A549 (cell line): ENCODE results near the gene WDR35. TPM values are rescaled to one million over a fixed set of nuclear protein-coding genes. Genes with fewer than 3 reads are reported as not detected.

Source experiments
- ATAC-seq, 2 experiments: fragments of 200-7000 bp in 1 of 2; fragments of >200 bp in 1 of 2; cut with Nextera tagmentation in 1 of 2; cut with Tn5 transposase in 1 of 2; 3 replicates each; pipeline versions ENCODE4 v1.8.0 to v1.9.1; 2018 to 2020; ENCODE audit warnings: mild to moderate bottlenecking in 1 of 2, moderate library complexity in 1 of 2
- CTCF ChIA-PET: fragments of 300-600 bp; sonication (Branson Sonifier 250); formaldehyde crosslinking; extraction: SDS; loops from one replicate; lab custom pipeline; 2021; ENCODE audit warnings: antibody characterized with exemption, inconsistent platforms; lab: Yijun Ruan, JAX
- POLR2A ChIA-PET: fragments of 350-600 bp; formaldehyde crosslinking; extraction: SDS; loops from one replicate; lab custom pipeline; 2021; ENCODE audit warnings: antibody characterized with exemption, inconsistent platforms; lab: Yijun Ruan, JAX
- DNase-seq, 2 experiments: peaks; one replicate each; pipeline versions ENCODE4 v3.0.0 to v3.0.0-alpha.2; 2011 to 2016; ENCODE audit warnings: low read depth in 1 of 2, low spot score in 1 of 2
- FAIRE-seq: peaks from 2 replicates; lab custom pipeline; 2011; peaks lifted over from hg19 to GRCh38; lab: Jason Lieb, UNC
- H3K27ac ChIP-seq, 2 experiments: fragments of >200 bp; sonication (Bioruptor Twin); formaldehyde crosslinking; 3 replicates each; pipeline ENCODE4 v1.5.1; 2016 to 2017
- H3K4me1 ChIP-seq: fragments of >200 bp; sonication (Bioruptor Twin); formaldehyde crosslinking; 3 replicates; pipeline ENCODE4 v1.6.1; 2016
- H3K4me2 ChIP-seq: fragments of >200 bp; sonication (Bioruptor Twin); formaldehyde crosslinking; 3 replicates; pipeline ENCODE4 v1.6.1; 2016
- H3K4me3 ChIP-seq: fragments of >200 bp; sonication (Bioruptor Twin); formaldehyde crosslinking; 3 replicates; pipeline ENCODE4 v1.5.1; 2016
- H3K9me3 ChIP-seq: fragments of >200 bp; sonication (Bioruptor Twin); formaldehyde crosslinking; 3 replicates; pipeline ENCODE4 v1.6.1; 2016
- CEBPB ChIP-seq, 2 experiments: fragments of >200 bp in 1 of 2; sonication (Bioruptor Twin) in 1 of 2; formaldehyde crosslinking in 1 of 2; IDR thresholded peaks; 2 replicates each; pipeline ENCODE4 v1.6.1; 2012 to 2016
- CHD4 ChIP-seq: fragments of 200-600 bp; sonication (generic); IDR thresholded peaks from 2 replicates; pipeline ENCODE4 v1.6.1; 2016; ENCODE audit warnings: antibody characterized with exemption, mild to moderate bottlenecking, borderline replicate concordance
- FOSL2 ChIP-seq, 2 experiments: fragments of 450-650 bp in 1 of 2; fragments of >200 bp in 1 of 2; sonication (Bioruptor Twin) in 1 of 2; formaldehyde crosslinking; IDR thresholded peaks; 2 replicates each; pipeline versions ENCODE4 v1.5.0 to v1.6.1; 2016 to 2020; ENCODE audit warnings: mild to moderate bottlenecking in 1 of 2, moderate library complexity in 1 of 2
- GATA3 ChIP-seq: IDR thresholded peaks from 2 replicates; pipeline ENCODE4 v1.6.1; 2012; ENCODE audit warnings: borderline replicate concordance
- HDAC2 ChIP-seq: fragments of 200-600 bp; sonication (generic); IDR thresholded peaks from 2 replicates; pipeline ENCODE4 v1.6.1; 2016
- JUN ChIP-seq, 2 experiments: fragments of >200 bp; sonication (Bioruptor Twin); formaldehyde crosslinking; IDR thresholded peaks; 2 replicates in 1 of 2; 3 replicates in 1 of 2; pipeline ENCODE4 v1.6.1; 2016 to 2017
- JUNB ChIP-seq: fragments of >200 bp; sonication (Bioruptor Twin); formaldehyde crosslinking; IDR thresholded peaks from 2 replicates; pipeline ENCODE4 v1.6.1; 2016
- KDM5A ChIP-seq: fragments of 200-600 bp; sonication (generic); IDR thresholded peaks from 2 replicates; pipeline ENCODE4 v1.6.1; 2016; ENCODE audit warnings: antibody characterized with exemption, mild to moderate bottlenecking
- MAZ ChIP-seq: fragments of 150-350 bp; IDR thresholded peaks from 2 replicates; pipeline ENCODE4 v1.6.1; 2014; ENCODE audit warnings: antibody characterized with exemption, low read depth, low read length, borderline replicate concordance
- NFE2L2 ChIP-seq: fragments of 150-350 bp; conservative IDR thresholded peaks from 2 replicates; pipeline ENCODE4 v1.6.1; 2014; ENCODE audit warnings: low read length
- RARB ChIP-seq: fragments of 250-450 bp; sonication (Bioruptor Pico); IDR thresholded peaks from 2 replicates; pipeline ENCODE4 v1.8.0; 2021; ENCODE audit warnings: mild to moderate bottlenecking, moderate library complexity
- SREBF2 ChIP-seq: fragments of 450-650 bp; IDR thresholded peaks from 2 replicates; pipeline ENCODE4 v1.6.1; 2014; ENCODE audit warnings: mild to moderate bottlenecking, moderate library complexity
- TP53 ChIP-seq: fragments of 250-450 bp; sonication (Bioruptor Pico); IDR thresholded peaks from 2 replicates; pipeline ENCODE4 v1.5.0; 2021; ENCODE audit warnings: mild to moderate bottlenecking, moderate library complexity
- ZC3H11A ChIP-seq: fragments of 450-650 bp; IDR thresholded peaks from 2 replicates; pipeline ENCODE4 v1.6.1; 2014; ENCODE audit warnings: antibody characterized with exemption, mild to moderate bottlenecking
- ZNF302 ChIP-seq: fragments of 250-450 bp; sonication (Bioruptor Pico); IDR thresholded peaks from 2 replicates; pipeline ENCODE4 v1.9.0; 2021; ENCODE audit warnings: inconsistent platforms, mild to moderate bottlenecking, moderate library complexity
- WGBS: methylation state at CpG from one replicate; pipeline ENCODE4 v1.1.6; 2017; ENCODE audit errors: missing lambda C conversion rate; 5-methylcytosine and 5-hydroxymethylcytosine counted together
- polyA plus RNA-seq, 4 experiments: library from polyadenylated mRNA; depleted of rRNA in 3 of 4; stranded (reverse); fragments of >200 nt; fragmentation: RNase III in 1 of 4; extraction: RNeasy Plus Mini Kit Qiagen cat#74134 plus additional on column Dnase treatment in 1 of 4; gene quantifications; 2 replicates in 3 of 4; 3 replicates in 1 of 4; pipeline ENCODE4 v1.2.3, GENCODE V29; 2011 to 2017
- TF ChIP-seq, protein P1 (sequence below): fragments of >200 bp; sonication (Bioruptor Twin); formaldehyde crosslinking; IDR thresholded peaks from 3 replicates; pipeline ENCODE4 v1.6.1; 2016
- TF ChIP-seq, protein P2 (sequence below): IDR thresholded peaks from 2 replicates; pipeline ENCODE4 v1.6.1; 2012; ENCODE audit warnings: low read depth, borderline replicate concordance
- TF ChIP-seq, protein P3 (sequence below): fragments of 200-600 bp; sonication (generic); IDR thresholded peaks from 2 replicates; pipeline ENCODE4 v1.6.1; 2016; ENCODE audit warnings: antibody characterized with exemption, mild to moderate bottlenecking, moderate library complexity

WDR35 gene
- polyA plus RNA-seq, 2 of the 4 experiments (the other 2 are of a cell fraction) = 12.1 to 28.5 TPM

DNA sequence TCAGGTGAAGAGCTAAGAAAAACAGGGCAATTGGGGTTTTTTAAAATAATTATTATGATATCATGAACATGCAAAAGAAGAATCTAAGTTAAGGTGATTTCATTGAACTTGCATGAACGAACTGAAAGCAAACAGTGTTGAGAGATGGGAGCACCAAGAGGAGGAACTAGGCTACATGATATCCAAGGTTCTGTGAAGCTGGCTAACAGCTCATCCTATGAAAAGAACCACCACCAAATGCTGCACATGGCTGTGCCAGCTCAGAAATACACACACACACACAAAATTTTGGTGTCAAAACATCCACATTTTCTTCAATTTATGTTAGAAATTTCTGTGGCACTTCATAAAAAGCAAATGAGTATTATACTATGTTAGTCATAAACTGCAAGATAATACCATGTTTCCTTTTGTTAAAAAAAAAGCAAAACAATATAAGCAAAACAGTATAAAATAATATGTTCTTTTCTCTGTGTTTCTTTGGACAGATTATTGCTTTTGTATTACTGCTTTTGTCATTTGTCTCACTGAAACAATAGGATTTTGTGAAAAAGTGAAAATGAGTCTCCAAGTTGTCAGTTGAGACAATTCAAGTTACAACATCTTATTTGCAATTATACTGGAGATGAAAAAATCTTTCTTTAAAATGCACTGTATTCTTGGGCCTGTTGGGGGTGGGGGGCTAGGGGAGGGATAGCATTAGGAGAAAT is 75.5 kb downstream of the WDR35 start:
- H3K4me1 ChIP-seq = peaks cover 16% of the 10 kb centered on the region
- H3K27ac ChIP-seq = no peak overlapping the region
- no peak for DNase-seq
- CTCF ChIA-PET = no interaction called here
- FAIRE-seq = no peak
- TF ChIP-seq KDM5A = no peak
- POLR2A ChIA-PET = interaction anchor here (1.5 kb wide), 1 partner anchor 16 kb away, joined by 3 read pairs; no protein-coding TSS in a partner anchor
- WGBS = 40% methylated on average over 1 of the region's 1 CpG
- no peak overlapping the region for H3K4me2 ChIP-seq
- no peaks in the 10 kb centered on the region for H3K9me3 ChIP-seq
- no peak for ATAC-seq
- no peak overlapping the region for H3K4me3 ChIP-seq

DNA sequence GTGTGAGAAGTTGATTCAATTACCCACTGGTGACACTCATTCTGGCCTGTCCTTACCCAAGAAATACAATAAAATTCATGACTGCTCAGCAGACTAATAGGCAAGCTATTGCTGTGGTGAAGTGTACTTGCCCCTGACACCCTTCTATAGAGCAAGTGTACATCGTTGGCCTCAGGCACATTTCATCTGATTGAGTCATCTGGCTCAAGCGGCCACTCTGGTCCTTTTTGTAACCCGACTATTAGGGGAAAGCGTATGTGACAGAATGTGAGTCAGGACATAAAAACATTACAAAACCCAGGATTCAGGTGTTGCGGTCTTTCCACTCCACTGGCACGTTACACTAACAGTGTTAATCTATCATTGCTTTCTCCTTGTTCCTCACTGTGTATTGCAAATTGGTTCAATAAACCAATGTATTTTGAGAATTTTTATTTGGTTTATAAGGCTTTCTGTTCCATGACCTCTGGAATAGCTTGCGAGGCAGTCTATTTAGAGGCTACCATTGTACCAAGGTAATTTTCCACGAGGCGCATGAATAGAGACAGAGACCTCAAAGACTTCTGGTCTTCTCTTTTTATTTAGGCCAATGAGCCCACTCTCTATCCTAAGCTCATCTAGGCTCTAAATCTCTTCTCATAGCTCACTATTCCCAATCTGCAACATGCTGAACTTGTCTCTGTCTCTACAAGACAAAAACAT is 77.9 kb downstream of the WDR35 start:
- no peak for FAIRE-seq
- TF ChIP-seq HDAC2 = no peak
- peak; percentile 33; the same call in 1 of the 2 replicates for TF ChIP-seq FOSL2 (IDR thresholded peaks at IDR 0.05)
- TF ChIP-seq FOSL2 (CRISPR knock-in tag; IDR thresholded peaks at IDR 0.05) = no peak
- TF ChIP-seq TP53 (CRISPR knock-in tag) = no peak
- no peak for TF ChIP-seq ZC3H11A
- TF ChIP-seq MAZ = no peak
- TF ChIP-seq CEBPB (IDR thresholded peaks at IDR 0.05) = peak in 1 of 2 experiments; percentile 27; a peak in 1 of 4 replicates
- peak overlapping the region; percentile 32 to 41; a peak in 3 of 6 replicates for H3K27ac ChIP-seq
- H3K9me3 ChIP-seq = no peaks in the 10 kb centered on the region
- WGBS = 45% methylated on average over 9 of the region's 9 CpGs
- POLR2A ChIA-PET = interaction anchor here (0.6 to 1.3 kb wide), 2 partner anchors 8 to 11 kb away, joined by 3 to 4 read pairs; no protein-coding TSS in a partner anchor
- H3K4me3 ChIP-seq = no peak overlapping the region
- peaks cover 16% of the 10 kb centered on the region for H3K4me1 ChIP-seq
- H3K4me2 ChIP-seq = peak overlapping the region; percentile 44
- CTCF ChIA-PET = interaction anchor here (0.7 to 1.9 kb wide), 3 partner anchors 8 to 15 kb away, joined by 3 to 5 read pairs (median 3); no protein-coding TSS in a partner anchor
- ATAC-seq = peak; percentile 69 to 74
- peak; percentile 31 to 35 for DNase-seq

DNA sequence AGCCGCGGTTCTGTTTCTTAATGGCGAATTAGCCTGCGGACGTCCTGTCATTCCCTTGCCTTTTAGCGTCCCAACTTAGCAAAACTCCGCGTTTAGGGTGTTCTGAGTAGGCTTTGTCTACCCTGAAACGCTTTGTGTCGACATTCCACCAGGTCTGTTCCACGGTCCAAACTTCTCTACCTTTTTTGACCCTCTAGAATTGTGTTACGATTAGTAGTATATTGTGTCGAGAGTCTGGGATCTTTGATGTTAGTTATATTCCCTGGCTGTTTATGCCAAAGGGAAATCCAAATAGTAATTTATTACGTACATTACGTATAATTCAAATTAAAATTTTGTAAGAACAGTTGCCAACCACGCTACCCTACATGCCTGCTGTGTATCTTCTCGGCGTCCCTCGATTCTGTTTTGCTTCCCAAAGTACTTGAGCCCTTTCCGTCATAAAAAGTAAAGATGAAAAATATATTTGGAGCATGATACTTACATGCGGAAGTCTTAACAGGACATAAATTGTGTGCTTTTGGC is 87.6 kb downstream of the WDR35 start:
- ATAC-seq = peak; percentile 1 to 46; a peak in 4 of 6 replicates
- peaks cover 37% of the 10 kb centered on the region; the same call in 2 of the 3 replicates for H3K4me1 ChIP-seq
- FAIRE-seq = no peak
- POLR2A ChIA-PET = no interaction called here
- peak overlapping the region; percentile 91 to 97 for H3K27ac ChIP-seq
- DNase-seq = peak; percentile 15 to 31
- under 1% methylated on average over 20 of the region's 21 CpGs for WGBS
- H3K4me3 ChIP-seq = peak overlapping the region; percentile 61
- TF ChIP-seq ZNF302 (CRISPR knock-in tag) = no peak
- TF ChIP-seq KDM5A = peak; percentile 28; the same call in 1 of the 2 replicates
- TF ChIP-seq SREBF2 = no peak
- peak in 1 of 2 experiments; percentile 17; a peak in 1 of 5 replicates for TF ChIP-seq JUN (IDR thresholded peaks at IDR 0.05)
- TF ChIP-seq, all 56 proteins: peak for 2
- H3K9me3 ChIP-seq = no peaks in the 10 kb centered on the region
- CTCF ChIA-PET = interaction anchor here (2.4 kb wide), 1 partner anchor 11 kb away, joined by 5 read pairs; no protein-coding TSS in a partner anchor
- H3K4me2 ChIP-seq = peak overlapping the region; percentile 74

DNA sequence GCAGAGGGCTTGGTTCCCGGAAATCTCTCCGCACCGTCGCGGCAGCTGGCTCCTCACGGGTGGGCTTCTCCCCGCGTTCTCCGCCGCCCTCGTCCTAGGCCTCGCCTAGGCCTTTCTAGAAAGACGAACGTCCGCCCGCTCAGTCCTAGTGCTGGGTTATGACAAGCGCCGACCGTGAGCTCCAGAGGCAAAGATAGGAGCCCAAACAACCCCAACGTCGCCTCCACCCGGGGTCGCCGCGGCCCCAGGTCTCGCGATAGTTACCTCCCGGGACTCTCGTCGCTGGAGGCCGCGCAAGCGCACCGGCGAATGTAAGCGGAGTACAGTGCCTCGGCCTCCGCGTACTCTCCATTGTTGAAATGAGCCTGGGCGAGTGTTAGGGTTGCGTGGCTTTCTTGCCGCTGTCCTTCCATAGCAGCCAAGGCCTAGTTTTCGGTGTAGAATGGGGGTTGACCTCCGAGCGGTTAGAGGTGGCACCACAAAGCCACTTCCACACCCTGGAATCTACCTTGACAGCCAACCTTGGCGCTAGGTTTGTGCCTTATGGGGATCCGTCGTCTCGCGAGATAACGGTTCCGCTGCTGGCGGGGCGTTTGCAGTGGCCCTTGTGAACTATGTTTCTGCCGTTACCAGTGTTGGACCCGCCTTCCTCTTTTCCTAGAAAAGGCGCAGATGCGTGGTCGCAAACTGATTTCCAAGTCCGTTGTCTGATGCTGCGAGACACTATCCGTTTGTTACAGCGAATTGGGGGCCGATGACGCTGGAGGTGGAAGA is 88.3 kb downstream of the WDR35 start, which contains the start of gene TTC32:
Gene TTC32, minus strand, starts transcription at position 542 of the 774 bp plus-strand sequence. Its CDS starts 129 bp downstream, at position 413.
- no peaks in the 10 kb centered on the region for H3K9me3 ChIP-seq
- DNase-seq = peak; percentile 97
- peaks cover 37% of the 10 kb centered on the region; the same call in 2 of the 3 replicates for H3K4me1 ChIP-seq
- peak; percentile 93 to 97 for ATAC-seq
- POLR2A ChIA-PET = interaction anchor here (0.7 to 1.0 kb wide), 6 partner anchors 9 to 324 kb away, joined by 3 to 7 read pairs (median 4); partner anchors contain the start of gene SDC1
- peak within 1 kb of the TSS; percentile 90 for H3K4me2 ChIP-seq
- FAIRE-seq = peak; percentile 65
- peak within 1 kb of the TSS; percentile 61 for H3K4me3 ChIP-seq
- H3K27ac ChIP-seq = peak within 1 kb of the TSS; percentile 91 to 97
- CTCF ChIA-PET = no interaction called here
- under 1% methylated on average over 57 of the region's 65 CpGs for WGBS
- TF ChIP-seq NFE2L2 (no peak), HDAC2 (0 out of 2 replicates have a peak, but pooled peaks have one; percentile 18), GATA3 (peak; percentile 88), MAZ (0 out of 2 replicates have a peak, but pooled peaks have one; percentile 10), JUN (IDR thresholded peaks at IDR 0.05) (peak; percentile 79 to 97), KDM5A (peak; percentile 89), JUNB (no peak), CHD4 (no peak), RARB (CRISPR knock-in tag) (peak; percentile 60)
- TF ChIP-seq, protein P1, sequence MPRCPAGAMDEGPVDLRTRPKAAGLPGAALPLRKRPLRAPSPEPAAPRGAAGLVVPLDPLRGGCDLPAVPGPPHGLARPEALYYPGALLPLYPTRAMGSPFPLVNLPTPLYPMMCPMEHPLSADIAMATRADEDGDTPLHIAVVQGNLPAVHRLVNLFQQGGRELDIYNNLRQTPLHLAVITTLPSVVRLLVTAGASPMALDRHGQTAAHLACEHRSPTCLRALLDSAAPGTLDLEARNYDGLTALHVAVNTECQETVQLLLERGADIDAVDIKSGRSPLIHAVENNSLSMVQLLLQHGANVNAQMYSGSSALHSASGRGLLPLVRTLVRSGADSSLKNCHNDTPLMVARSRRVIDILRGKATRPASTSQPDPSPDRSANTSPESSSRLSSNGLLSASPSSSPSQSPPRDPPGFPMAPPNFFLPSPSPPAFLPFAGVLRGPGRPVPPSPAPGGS = peak; percentile 63; the same call in 2 of the 3 replicates
- TF ChIP-seq, protein P2, sequence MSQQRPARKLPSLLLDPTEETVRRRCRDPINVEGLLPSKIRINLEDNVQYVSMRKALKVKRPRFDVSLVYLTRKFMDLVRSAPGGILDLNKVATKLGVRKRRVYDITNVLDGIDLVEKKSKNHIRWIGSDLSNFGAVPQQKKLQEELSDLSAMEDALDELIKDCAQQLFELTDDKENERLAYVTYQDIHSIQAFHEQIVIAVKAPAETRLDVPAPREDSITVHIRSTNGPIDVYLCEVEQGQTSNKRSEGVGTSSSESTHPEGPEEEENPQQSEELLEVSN = no peak; the same call in 1 of the 2 replicates
- TF ChIP-seq, protein P3, sequence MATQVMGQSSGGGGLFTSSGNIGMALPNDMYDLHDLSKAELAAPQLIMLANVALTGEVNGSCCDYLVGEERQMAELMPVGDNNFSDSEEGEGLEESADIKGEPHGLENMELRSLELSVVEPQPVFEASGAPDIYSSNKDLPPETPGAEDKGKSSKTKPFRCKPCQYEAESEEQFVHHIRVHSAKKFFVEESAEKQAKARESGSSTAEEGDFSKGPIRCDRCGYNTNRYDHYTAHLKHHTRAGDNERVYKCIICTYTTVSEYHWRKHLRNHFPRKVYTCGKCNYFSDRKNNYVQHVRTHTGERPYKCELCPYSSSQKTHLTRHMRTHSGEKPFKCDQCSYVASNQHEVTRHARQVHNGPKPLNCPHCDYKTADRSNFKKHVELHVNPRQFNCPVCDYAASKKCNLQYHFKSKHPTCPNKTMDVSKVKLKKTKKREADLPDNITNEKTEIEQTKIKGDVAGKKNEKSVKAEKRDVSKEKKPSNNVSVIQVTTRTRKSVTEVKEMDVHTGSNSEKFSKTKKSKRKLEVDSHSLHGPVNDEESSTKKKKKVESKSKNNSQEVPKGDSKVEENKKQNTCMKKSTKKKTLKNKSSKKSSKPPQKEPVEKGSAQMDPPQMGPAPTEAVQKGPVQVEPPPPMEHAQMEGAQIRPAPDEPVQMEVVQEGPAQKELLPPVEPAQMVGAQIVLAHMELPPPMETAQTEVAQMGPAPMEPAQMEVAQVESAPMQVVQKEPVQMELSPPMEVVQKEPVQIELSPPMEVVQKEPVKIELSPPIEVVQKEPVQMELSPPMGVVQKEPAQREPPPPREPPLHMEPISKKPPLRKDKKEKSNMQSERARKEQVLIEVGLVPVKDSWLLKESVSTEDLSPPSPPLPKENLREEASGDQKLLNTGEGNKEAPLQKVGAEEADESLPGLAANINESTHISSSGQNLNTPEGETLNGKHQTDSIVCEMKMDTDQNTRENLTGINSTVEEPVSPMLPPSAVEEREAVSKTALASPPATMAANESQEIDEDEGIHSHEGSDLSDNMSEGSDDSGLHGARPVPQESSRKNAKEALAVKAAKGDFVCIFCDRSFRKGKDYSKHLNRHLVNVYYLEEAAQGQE = peak; percentile 95
